Lower leg skin (tissue), 4 donors: ENCODE results near the gene SLX9. TPM values are rescaled to one million over a fixed set of nuclear protein-coding genes. Genes with fewer than 3 reads are reported as not detected.

Experiments used
- DNase-seq, 2 donors: peaks; one replicate each; pipeline ENCODE4 v3.0.0-alpha.2; 2019; ENCODE audit warnings: low spot score in 2 of 2
- H3K4me3 ChIP-seq: fragments of 200-600 bp; sonication (generic); 2 replicates; pipeline ENCODE4 v1.5.1; 2017; ENCODE audit warnings: mild to moderate bottlenecking, low read depth; ENCODE audit not compliant: poor library complexity, severe bottlenecking
- POLR2A ChIP-seq, 2 donors: fragments of 450-650 bp; IDR thresholded peaks; one replicate each; pipeline ENCODE4 v1.6.1; 2016 to 2017; ENCODE audit warnings: antibody characterized with exemption in 2 of 2, mild to moderate bottlenecking in 1 of 2, moderate library complexity in 1 of 2
- WGBS, 2 donors: methylation state at CpG; one replicate each; pipeline ENCODE4 v1.1.5; 2018; 5-methylcytosine and 5-hydroxymethylcytosine counted together
- intact Hi-C: fragments of 100-400 bp; cut with DNase I; formaldehyde crosslinking; loops from one replicate; pipeline ENCODE4 v1.15.0; 2023; ENCODE audit warnings: low total_unique reads
- total RNA-seq, 4 donors: library from RNA; depleted of rRNA; stranded (reverse); fragments of >200 nt; gene quantifications; one replicate each; pipeline ENCODE4 v1.1.0, GENCODE V29; 2016
- TF ChIP-seq, protein P1 (sequence below), 3 donors: fragments of 450-650 bp; IDR thresholded peaks; one replicate each; pipeline ENCODE4 v1.5.1; 2016; ENCODE audit warnings: antibody characterized with exemption in 3 of 3, mild to moderate bottlenecking in 3 of 3, moderate library complexity in 2 of 3

SLX9 gene
- total RNA-seq, 4 donors from 2014 or later: 19.0 to 36.4 (median 31.6) TPM

DNA sequence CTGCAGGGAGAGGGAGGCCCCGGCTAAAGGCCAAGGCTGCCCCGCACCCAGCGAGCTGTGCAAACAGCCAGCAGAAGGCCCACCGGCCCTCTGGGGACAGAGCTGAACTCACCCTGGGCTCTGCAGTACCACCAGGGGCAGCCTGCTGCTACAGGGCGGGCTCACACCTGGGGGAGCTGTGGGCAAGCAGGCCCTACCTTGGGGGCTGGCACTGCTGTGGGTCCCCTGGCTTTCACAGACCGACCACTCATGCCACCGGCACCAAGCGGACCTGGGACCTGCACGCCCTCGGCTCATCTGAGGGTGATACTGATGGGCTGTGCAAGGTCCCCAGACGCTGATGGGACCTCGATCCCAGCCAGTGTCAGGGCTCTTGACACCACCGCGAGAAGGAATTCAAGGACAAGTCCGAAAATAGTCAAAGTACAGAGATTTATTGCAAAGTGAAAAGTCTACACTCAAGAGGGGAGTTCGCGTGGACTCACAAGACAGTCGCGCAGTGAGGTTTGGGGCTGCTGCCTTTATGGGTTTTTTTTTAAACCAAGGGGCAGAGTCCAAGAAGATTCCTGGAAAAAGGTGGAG lies 73.5 kb downstream of the SLX9 start:
- intact Hi-C loops: no loop called here
- no peak for TF ChIP-seq POLR2A (IDR thresholded peaks at IDR 0.05)
- TF ChIP-seq, protein P1, sequence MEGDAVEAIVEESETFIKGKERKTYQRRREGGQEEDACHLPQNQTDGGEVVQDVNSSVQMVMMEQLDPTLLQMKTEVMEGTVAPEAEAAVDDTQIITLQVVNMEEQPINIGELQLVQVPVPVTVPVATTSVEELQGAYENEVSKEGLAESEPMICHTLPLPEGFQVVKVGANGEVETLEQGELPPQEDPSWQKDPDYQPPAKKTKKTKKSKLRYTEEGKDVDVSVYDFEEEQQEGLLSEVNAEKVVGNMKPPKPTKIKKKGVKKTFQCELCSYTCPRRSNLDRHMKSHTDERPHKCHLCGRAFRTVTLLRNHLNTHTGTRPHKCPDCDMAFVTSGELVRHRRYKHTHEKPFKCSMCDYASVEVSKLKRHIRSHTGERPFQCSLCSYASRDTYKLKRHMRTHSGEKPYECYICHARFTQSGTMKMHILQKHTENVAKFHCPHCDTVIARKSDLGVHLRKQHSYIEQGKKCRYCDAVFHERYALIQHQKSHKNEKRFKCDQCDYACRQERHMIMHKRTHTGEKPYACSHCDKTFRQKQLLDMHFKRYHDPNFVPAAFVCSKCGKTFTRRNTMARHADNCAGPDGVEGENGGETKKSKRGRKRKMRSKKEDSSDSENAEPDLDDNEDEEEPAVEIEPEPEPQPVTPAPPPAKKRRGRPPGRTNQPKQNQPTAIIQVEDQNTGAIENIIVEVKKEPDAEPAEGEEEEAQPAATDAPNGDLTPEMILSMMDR (IDR thresholded peaks at IDR 0.05): no peak
- WGBS, 2 donors: 85 to 91% methylated on average over 19 of the region's 19 CpGs
- DNase-seq: no peak
- H3K4me3 ChIP-seq: no peak overlapping the region

DNA sequence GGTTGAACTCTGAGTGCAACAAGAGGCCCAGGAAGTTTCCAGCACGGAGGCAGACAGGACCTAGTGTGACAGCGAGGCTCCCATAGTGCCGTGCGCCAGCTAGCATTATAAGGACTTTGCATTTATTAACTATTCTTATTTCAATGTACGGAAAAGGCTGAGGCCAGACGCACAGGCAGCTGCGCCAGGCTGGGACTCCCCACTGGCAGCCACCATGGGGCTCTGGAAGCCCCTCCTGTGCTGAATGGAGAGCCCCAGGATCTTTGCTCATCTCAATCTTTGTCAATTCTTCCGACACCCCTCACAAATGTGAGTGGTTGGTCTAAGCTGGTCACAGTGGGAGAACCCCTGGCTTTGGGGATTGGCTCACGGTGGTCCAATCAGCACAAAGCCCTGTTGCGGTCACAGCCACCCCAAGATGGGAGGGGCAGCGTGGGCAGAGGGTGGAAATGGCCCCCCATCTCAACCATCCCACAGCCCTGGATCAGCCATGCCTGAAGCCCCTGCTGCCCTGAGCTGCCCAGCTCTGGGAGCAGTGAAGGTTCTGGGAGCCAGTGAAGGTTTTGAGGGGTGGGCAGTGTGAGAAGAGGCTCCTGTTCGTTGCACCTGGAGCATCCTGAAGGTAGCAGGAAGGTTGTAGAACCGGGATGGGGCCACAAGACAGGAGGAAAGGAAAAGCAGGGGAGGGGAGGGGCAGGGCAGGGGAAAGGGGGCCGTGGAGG lies 75.1 kb downstream of the SLX9 start:
- DNase-seq: peak in 1 of 2 donors; percentile 81
- intact Hi-C loops: no loop called here
- 86 to 95% methylated on average over 14 of the region's 14 CpGs for WGBS, 2 donors
- no peak overlapping the region for H3K4me3 ChIP-seq
- TF ChIP-seq, protein P1 (IDR thresholded peaks at IDR 0.05): no peak
- TF ChIP-seq POLR2A (IDR thresholded peaks at IDR 0.05): no peak

DNA sequence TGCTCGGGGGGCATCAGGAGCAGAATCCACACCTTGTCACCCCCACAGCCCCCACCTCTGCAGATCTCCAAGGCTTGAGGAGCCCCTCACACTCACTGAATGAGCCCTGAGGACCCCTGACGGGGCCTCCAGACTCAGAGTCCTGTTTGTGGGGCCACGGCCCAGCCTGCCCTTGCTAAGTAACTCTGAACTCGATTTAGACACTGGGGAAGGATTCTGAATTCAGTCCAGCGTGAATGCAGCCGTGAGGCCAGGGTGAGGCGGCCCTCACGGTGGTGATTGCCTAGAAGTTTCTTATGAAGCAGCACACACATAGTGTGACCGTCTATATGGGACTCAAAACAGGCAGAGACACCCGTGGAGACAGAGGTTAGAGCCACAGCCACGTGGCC lies 75.6 kb downstream of the SLX9 start:
- WGBS, 2 donors: 75 to 85% methylated on average over 11 of the region's 11 CpGs
- no peak for DNase-seq
- no peak overlapping the region for H3K4me3 ChIP-seq
- TF ChIP-seq, protein P1 (IDR thresholded peaks at IDR 0.05): no peak
- TF ChIP-seq POLR2A (IDR thresholded peaks at IDR 0.05): no peak
- intact Hi-C loops: no loop called here

DNA sequence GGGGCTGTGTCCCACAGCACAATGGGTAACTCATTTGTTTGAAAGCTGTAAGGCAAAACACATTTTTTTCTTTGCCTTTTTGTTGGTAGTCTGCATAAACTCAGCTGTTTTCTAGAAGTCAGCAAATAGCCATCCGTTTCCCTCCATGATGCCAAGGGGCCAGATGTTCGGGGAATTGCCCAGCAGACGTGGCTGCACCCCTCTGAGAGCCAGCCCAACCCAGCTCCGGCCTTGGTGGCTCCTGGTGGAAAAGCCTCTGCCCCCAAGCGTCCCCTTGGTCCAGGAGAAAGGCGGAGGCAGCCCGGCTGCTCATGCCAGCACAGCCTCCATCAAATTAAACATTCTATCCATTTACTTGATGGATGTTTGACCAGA lies 76.2 kb downstream of the SLX9 start:
- no peak for DNase-seq
- WGBS, 2 donors: 69 to 74% methylated on average over 6 to 7 of the region's 7 CpGs
- H3K4me3 ChIP-seq: no peak overlapping the region
- TF ChIP-seq, protein P1 (IDR thresholded peaks at IDR 0.05): no peak
- TF ChIP-seq POLR2A (IDR thresholded peaks at IDR 0.05): no peak
- intact Hi-C loops: no loop called here

DNA sequence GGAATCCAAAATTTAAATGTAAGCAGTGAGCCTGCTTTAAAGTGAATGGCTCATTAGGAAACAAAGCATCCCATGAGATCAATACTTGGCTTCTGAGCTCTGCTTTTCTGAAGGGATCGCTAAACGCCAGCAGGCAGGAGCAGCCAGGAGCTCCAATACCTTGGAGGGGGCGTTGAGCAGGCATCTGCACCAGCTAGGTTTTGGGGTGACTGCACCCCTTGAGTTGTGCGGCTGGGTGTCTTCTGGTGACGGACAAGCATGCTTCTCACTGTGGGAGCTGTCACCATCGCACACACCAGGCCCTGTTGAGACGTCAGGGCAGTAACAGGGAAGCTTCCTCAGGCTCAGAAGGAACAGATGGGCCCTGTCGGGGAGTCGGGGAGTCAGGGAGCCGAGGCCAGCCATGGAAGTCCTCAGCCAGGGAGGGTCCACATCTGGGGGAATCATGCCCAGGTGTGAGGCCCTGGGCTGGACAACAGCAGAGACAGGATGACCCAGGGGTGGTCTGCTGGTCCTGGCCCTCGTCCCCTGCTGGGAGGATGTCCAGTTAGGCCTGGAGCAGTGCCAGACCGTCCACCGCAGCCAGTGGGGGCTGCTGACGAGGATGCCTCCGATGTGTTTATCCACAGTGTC lies 76.7 kb downstream of the SLX9 start:
- 62 to 72% methylated on average over 13 to 15 of the region's 15 CpGs for WGBS, 2 donors
- peak in 1 of 2 donors; percentile 84 for DNase-seq
- intact Hi-C loops: no loop called here
- TF ChIP-seq, protein P1 (IDR thresholded peaks at IDR 0.05): no peak
- H3K4me3 ChIP-seq: no peak overlapping the region
